COR-L47 (cell line): ENCODE results near the gene HSPA1A.
"Not testable (repeated sequence)": the region's sequence is repeated elsewhere in the genome, so short reads cannot be mapped to it uniquely, and the experiment has no call there.

ENCODE experiments used
- DNase-seq: peaks from one replicate; lab custom pipeline; 2025; lab: John Stamatoyannopoulos, UW

The HSPA1A gene

GRCh38 chr6:31811645-31812044, 3.7 kb upstream of the HSPA1A start:
- no peak for DNase-seq

- no peak for DNase-seq
Measured at GRCh38 chr6:31813465-31813849, 1.9 kb upstream of the HSPA1A start.

- peak; percentile 94 for DNase-seq
Measured at GRCh38 chr6:31814677-31815024, 692 bp upstream of the HSPA1A start.

GRCh38 chr6:31817133-31817928, 2.0 kb downstream of the HSPA1A start:
- DNase-seq, result not testable (repeated sequence)

- DNase-seq, result not testable (repeated sequence)
Measured at GRCh38 chr6:31817929-31818511, 2.7 kb downstream of the HSPA1A start.

GRCh38 chr6:31819871-31820299, 4.5 kb downstream of the HSPA1A start:
- DNase-seq, result no peak

GRCh38 chr6:31820399-31820798, 5.1 kb downstream of the HSPA1A start:
- not testable (repeated sequence) for DNase-seq

- peak; percentile 36 for DNase-seq
Measured at GRCh38 chr6:31821301-31822035, 6.1 kb downstream of the HSPA1A start.

GRCh38 chr6:31822036-31822821, 6.9 kb downstream of the HSPA1A start:
- DNase-seq, result peak; percentile 36

GRCh38 chr6:31823592-31824196, 8.4 kb downstream of the HSPA1A start:
- not testable (repeated sequence) for DNase-seq

- DNase-seq, result no peak
Measured at GRCh38 chr6:31825553-31825952, 10.2 kb downstream of the HSPA1A start.

GRCh38 chr6:31826793-31827285, 11.5 kb downstream of the HSPA1A start:
- peak; percentile 60 for DNase-seq

- peak; percentile 100 for DNase-seq
Measured at GRCh38 chr6:31827286-31828079, 12.1 kb downstream of the HSPA1A start, which contains the start of gene HSPA1B. TSS of gene HSPA1B (plus strand) at chr6:31827738. CDS start at chr6:31827951, 213 bp downstream.

GRCh38 chr6:31829633-31830283, 14.4 kb downstream of the HSPA1A start:
- DNase-seq, result peak; percentile 43

- no peak for DNase-seq
Measured at GRCh38 chr6:31830886-31831335, 15.6 kb downstream of the HSPA1A start.

GRCh38 chr6:31831350-31832215, 16.2 kb downstream of the HSPA1A start:
- DNase-seq, result no peak

- DNase-seq, result peak; percentile 85
Measured at GRCh38 chr6:31834367-31835250, 19.3 kb downstream of the HSPA1A start.

- no peak for DNase-seq
Measured at GRCh38 chr6:31836047-31836473, 20.7 kb downstream of the HSPA1A start.
